Measurements from ENCODE around the gene CEP63. TPM values are rescaled to one million over a fixed set of nuclear protein-coding genes. Genes with fewer than 3 reads are reported as not detected.

CEP63 gene
- total RNA-seq, 1 donor from 2014 or later: 22.1 TPM

DNA sequence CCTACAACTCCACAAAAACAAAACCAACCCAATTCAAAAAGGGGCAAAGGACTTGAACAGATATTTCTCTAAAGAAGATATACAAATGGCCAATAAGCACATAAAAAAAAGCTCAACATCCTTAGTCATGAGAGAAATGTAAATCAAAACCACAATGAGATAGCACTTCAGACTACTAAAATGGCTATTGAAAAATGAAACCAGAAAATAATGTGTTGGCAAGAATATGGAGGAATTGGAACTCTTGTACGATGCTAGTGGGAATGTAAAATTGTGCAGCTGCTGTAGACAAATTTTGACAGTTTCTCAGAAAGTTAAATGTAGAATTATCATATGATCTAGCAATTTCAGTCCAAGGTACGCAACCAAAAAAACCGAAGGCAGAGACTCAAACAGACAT is 136.0 kb downstream of the CEP63 start:
- Histone ChIP-seq H3K9me3 (no peaks in the 10 kb centered on the region), H3K4me3 (no peak overlapping the region), H3K27ac (no peak overlapping the region), H3K4me1 (no peaks in the 10 kb centered on the region), H3K27me3 (no peaks in the 10 kb centered on the region), H3K36me3 (no peaks in the 10 kb centered on the region)
- no peak for DNase-seq
- intact Hi-C loops (cut with DNase I): no loop called here
- ATAC-seq: no peak
- no peak for TF ChIP-seq CTCF (IDR thresholded peaks at IDR 0.05)

GRCh38 chr3:134622806-134623365 is 137.0 kb downstream of the CEP63 start:
- H3K27me3 ChIP-seq: no peaks in the 10 kb centered on the region

DNA sequence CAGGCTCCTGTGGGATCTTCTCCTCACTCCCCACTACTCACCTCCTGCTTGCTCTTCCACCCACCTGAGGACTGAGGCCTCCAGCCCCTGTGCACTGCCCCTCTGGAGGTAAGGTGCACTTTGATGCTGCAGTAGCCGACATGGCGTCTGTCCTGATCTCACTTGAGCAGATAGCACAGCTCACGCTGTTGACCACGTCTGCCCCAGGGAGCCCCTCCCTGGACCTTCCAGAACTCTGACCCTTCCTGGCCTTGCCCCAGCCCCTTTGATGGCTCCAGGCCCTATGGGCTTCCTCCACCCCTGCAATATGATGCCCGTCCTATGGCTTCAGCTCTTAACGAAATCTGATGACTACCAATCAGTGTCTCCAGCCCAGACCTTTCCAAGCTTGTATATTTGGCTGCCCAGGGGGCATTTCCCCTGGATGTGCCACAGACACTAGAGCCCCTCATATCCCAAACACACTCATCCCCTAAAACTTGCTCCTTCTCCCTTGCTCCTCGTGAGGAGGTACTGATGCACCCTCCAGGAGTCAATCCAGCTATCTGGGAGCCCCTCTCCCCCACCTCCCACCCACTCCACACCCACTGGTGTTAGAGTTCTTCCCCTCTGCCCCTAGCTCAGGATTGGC is 137.9 kb downstream of the CEP63 start:
- DNase-seq (no peak), ATAC-seq (peak; percentile 9)
- H3K27me3 ChIP-seq: no peaks in the 10 kb centered on the region
- no peak overlapping the region for H3K4me3 ChIP-seq
- H3K4me1 ChIP-seq: no peaks in the 10 kb centered on the region
- intact Hi-C loops (cut with DNase I): no loop called here
- no peaks in the 10 kb centered on the region for H3K36me3 ChIP-seq
- no peak overlapping the region for H3K27ac ChIP-seq
- TF ChIP-seq CTCF (IDR thresholded peaks at IDR 0.05): no peak
- H3K9me3 ChIP-seq: no peaks in the 10 kb centered on the region

More at GRCh38 chr3:134622806-134623365, 137.0 kb downstream of the CEP63 start:
- intact Hi-C loops (cut with DNase I): no loop called here
- no peak overlapping the region for H3K4me3 ChIP-seq
- no peak for DNase-seq
- TF ChIP-seq CTCF (IDR thresholded peaks at IDR 0.05): no peak
- no peaks in the 10 kb centered on the region for H3K9me3 ChIP-seq
- no peaks in the 10 kb centered on the region for H3K36me3 ChIP-seq
- no peak for ATAC-seq
- no peak overlapping the region for H3K27ac ChIP-seq
- no peaks in the 10 kb centered on the region for H3K4me1 ChIP-seq

Other genes starting within 250 kb of the CEP63 start
- gene RYK, start 235.2 kb upstream of the CEP63 start, total RNA-seq: 56.6 TPM
- 119 TPM for gene AMOTL2, start 111.6 kb upstream of the CEP63 start, total RNA-seq
- 58.1 TPM for gene ANAPC13, start 72 bp upstream of the CEP63 start, total RNA-seq
- 0.29 TPM for gene KY, start 165.0 kb downstream of the CEP63 start, total RNA-seq

Measured in upper lobe of right lung (tissue), 1 donor.